ENCODE data around the gene NEK3. TPM values are rescaled to one million over a fixed set of nuclear protein-coding genes. Genes with fewer than 3 reads are reported as not detected.

The NEK3 gene
- total RNA-seq, 1 donor from 2014 or later: 28.3 TPM

GRCh38 chr13:52160053-52160452 is 656 bp upstream of the NEK3 start:
- Mint-ChIP-seq H3K27me3 (no peaks in the 10 kb centered on the region), H3K36me3 (peaks cover 5% of the 10 kb centered on the region), H3K27ac (peak overlapping the region; percentile 78), H3K9me3 (no peaks in the 10 kb centered on the region), H3K4me1 (ENCODE audit: unreplicated experiment) (peaks cover 45% of the 10 kb centered on the region), H3K4me3 (peak overlapping the region; percentile 93)
- DNase-seq (ENCODE audit: extremely low spot score, unreplicated experiment): no peak
- TF ChIP-seq, protein P1, sequence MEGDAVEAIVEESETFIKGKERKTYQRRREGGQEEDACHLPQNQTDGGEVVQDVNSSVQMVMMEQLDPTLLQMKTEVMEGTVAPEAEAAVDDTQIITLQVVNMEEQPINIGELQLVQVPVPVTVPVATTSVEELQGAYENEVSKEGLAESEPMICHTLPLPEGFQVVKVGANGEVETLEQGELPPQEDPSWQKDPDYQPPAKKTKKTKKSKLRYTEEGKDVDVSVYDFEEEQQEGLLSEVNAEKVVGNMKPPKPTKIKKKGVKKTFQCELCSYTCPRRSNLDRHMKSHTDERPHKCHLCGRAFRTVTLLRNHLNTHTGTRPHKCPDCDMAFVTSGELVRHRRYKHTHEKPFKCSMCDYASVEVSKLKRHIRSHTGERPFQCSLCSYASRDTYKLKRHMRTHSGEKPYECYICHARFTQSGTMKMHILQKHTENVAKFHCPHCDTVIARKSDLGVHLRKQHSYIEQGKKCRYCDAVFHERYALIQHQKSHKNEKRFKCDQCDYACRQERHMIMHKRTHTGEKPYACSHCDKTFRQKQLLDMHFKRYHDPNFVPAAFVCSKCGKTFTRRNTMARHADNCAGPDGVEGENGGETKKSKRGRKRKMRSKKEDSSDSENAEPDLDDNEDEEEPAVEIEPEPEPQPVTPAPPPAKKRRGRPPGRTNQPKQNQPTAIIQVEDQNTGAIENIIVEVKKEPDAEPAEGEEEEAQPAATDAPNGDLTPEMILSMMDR (conservative IDR thresholded peaks at IDR 0.05): no peak

GRCh38 chr13:52158629-52159158 is 703 bp downstream of the NEK3 start:
- TF ChIP-seq, protein P1 (conservative IDR thresholded peaks at IDR 0.05): no peak
- DNase-seq (ENCODE audit: extremely low spot score, unreplicated experiment): no peak
- Mint-ChIP-seq H3K27ac (peak overlapping the region; percentile 83), H3K4me3 (peak overlapping the region; percentile 93), H3K36me3 (peaks cover 7% of the 10 kb centered on the region), H3K4me1 (ENCODE audit: unreplicated experiment) (peaks cover 45% of the 10 kb centered on the region), H3K27me3 (no peaks in the 10 kb centered on the region), H3K9me3 (no peaks in the 10 kb centered on the region)

DNA sequence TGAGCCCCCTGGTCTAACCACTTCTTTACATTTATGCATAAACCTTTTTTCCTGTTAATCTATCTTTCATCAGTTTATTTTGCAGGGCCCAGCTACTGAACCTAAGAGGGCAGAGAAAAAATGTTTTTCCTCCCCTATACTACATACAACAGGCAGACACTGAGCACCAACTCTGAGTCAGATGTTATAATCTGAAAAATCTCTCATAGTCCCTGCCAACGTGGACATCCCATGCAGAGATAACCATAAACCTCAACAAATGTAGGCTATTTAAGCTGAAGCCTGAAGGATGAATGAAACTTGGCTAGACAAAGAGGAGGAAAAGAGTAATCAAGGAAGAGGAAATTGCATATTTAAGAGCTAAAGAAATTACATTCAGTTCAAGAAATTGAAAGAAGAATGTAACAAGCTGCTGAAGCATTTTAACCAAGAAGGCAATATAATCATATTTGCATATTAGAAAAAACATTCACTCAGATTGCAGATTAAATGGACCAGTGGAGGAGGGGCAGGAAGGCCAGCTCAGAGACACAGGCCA is 2.6 kb downstream of the NEK3 start:
- Mint-ChIP-seq H3K36me3 (peaks cover 7% of the 10 kb centered on the region), H3K4me3 (peak overlapping the region; percentile 40), H3K4me1 (ENCODE audit: unreplicated experiment) (peaks cover 30% of the 10 kb centered on the region), H3K27me3 (no peaks in the 10 kb centered on the region), H3K9me3 (no peaks in the 10 kb centered on the region), H3K27ac (peak overlapping the region; percentile 4)
- TF ChIP-seq, protein P1 (conservative IDR thresholded peaks at IDR 0.05): no peak
- no peak for DNase-seq (ENCODE audit: extremely low spot score, unreplicated experiment)

GRCh38 chr13:52155177-52155576 is 4.2 kb downstream of the NEK3 start:
- no peaks in the 10 kb centered on the region for H3K27me3 Mint-ChIP-seq
- H3K4me1 Mint-ChIP-seq (ENCODE audit: unreplicated experiment): peaks cover 29% of the 10 kb centered on the region
- TF ChIP-seq, protein P1 (conservative IDR thresholded peaks at IDR 0.05): no peak
- H3K27ac Mint-ChIP-seq: no peak overlapping the region
- DNase-seq (ENCODE audit: extremely low spot score, unreplicated experiment): no peak
- H3K36me3 Mint-ChIP-seq: peaks cover 7% of the 10 kb centered on the region
- H3K4me3 Mint-ChIP-seq: no peak overlapping the region
- H3K9me3 Mint-ChIP-seq: no peaks in the 10 kb centered on the region

GRCh38 chr13:52147225-52147624 is 12.2 kb downstream of the NEK3 start:
- DNase-seq (ENCODE audit: extremely low spot score, unreplicated experiment): no peak
- Mint-ChIP-seq H3K27ac (no peak overlapping the region), H3K27me3 (no peaks in the 10 kb centered on the region), H3K9me3 (no peaks in the 10 kb centered on the region), H3K36me3 (peaks cover 16% of the 10 kb centered on the region), H3K4me1 (ENCODE audit: unreplicated experiment) (no peaks in the 10 kb centered on the region), H3K4me3 (no peak overlapping the region)
- TF ChIP-seq, protein P1 (conservative IDR thresholded peaks at IDR 0.05): no peak

Measured in type B pancreatic cell (in vitro differentiated cells).